SK-N-SH (cell line): ENCODE measurements around the gene PCED1B.

Source experiments
- EP300 ChIP-seq, 2 experiments: IDR thresholded peaks; 2 replicates each; pipeline versions ENCODE4 v1.4.0 to v1.6.1; 2012; ENCODE audit warnings: borderline replicate concordance in 1 of 2, low read depth in 1 of 2, low read length in 1 of 2
- EZH2phosphoT487 ChIP-seq: fragments of 200-600 bp; sonication (generic); IDR thresholded peaks from 2 replicates; pipeline ENCODE4 v1.6.1; 2017; ENCODE audit warnings: low read depth, mixed run types, mild to moderate bottlenecking, antibody characterized with exemption, moderate library complexity, borderline replicate concordance
- FOXJ3 ChIP-seq: sonication (generic); formaldehyde crosslinking; IDR thresholded peaks from 2 replicates; pipeline ENCODE4 v1.5.1; 2020; ENCODE audit warnings: mild to moderate bottlenecking, missing genetic modification reagents
- IRF3 ChIP-seq: fragments of 150-350 bp; IDR thresholded peaks from 2 replicates; pipeline ENCODE4 v1.6.1; 2016; ENCODE audit warnings: mild to moderate bottlenecking, low read depth, low read length
- TAF1 ChIP-seq: IDR thresholded peaks from 2 replicates; pipeline ENCODE4 v1.6.1; 2012; ENCODE audit warnings: low read depth, mild to moderate bottlenecking, low read length, moderate library complexity, borderline replicate concordance
- TF ChIP-seq, protein P1 (sequence below): fragments of 200-600 bp; sonication (generic); IDR thresholded peaks from 2 replicates; pipeline ENCODE4 v1.6.1; 2017; ENCODE audit warnings: antibody characterized with exemption, mild to moderate bottlenecking, moderate library complexity
- TF ChIP-seq, protein P2 (sequence below): IDR thresholded peaks from 2 replicates; pipeline ENCODE4 v1.4.0; 2012; ENCODE audit warnings: low read depth
- TF ChIP-seq, protein P3 (sequence below): IDR thresholded peaks from 2 replicates; pipeline ENCODE4 v1.6.1; 2012; ENCODE audit warnings: mild to moderate bottlenecking, low read depth, low read length, moderate library complexity

GRCh38 chr12:47114481-47114892, 35.1 kb downstream of the PCED1B start:
- TF ChIP-seq, protein P1, sequence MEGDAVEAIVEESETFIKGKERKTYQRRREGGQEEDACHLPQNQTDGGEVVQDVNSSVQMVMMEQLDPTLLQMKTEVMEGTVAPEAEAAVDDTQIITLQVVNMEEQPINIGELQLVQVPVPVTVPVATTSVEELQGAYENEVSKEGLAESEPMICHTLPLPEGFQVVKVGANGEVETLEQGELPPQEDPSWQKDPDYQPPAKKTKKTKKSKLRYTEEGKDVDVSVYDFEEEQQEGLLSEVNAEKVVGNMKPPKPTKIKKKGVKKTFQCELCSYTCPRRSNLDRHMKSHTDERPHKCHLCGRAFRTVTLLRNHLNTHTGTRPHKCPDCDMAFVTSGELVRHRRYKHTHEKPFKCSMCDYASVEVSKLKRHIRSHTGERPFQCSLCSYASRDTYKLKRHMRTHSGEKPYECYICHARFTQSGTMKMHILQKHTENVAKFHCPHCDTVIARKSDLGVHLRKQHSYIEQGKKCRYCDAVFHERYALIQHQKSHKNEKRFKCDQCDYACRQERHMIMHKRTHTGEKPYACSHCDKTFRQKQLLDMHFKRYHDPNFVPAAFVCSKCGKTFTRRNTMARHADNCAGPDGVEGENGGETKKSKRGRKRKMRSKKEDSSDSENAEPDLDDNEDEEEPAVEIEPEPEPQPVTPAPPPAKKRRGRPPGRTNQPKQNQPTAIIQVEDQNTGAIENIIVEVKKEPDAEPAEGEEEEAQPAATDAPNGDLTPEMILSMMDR, result no peak
- TF ChIP-seq EP300 (IDR thresholded peaks at IDR 0.05; ENCODE audit: borderline replicate concordance in 1 of 2, low read depth in 1 of 2, low read length in 1 of 2) (no peak), TAF1 (no peak), EZH2phosphoT487 (no peak), IRF3 (no peak), FOXJ3 (CRISPR knock-in tag) (no peak)
- TF ChIP-seq, protein P2, sequence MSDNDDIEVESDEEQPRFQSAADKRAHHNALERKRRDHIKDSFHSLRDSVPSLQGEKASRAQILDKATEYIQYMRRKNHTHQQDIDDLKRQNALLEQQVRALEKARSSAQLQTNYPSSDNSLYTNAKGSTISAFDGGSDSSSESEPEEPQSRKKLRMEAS, result no peak
- TF ChIP-seq, protein P3, sequence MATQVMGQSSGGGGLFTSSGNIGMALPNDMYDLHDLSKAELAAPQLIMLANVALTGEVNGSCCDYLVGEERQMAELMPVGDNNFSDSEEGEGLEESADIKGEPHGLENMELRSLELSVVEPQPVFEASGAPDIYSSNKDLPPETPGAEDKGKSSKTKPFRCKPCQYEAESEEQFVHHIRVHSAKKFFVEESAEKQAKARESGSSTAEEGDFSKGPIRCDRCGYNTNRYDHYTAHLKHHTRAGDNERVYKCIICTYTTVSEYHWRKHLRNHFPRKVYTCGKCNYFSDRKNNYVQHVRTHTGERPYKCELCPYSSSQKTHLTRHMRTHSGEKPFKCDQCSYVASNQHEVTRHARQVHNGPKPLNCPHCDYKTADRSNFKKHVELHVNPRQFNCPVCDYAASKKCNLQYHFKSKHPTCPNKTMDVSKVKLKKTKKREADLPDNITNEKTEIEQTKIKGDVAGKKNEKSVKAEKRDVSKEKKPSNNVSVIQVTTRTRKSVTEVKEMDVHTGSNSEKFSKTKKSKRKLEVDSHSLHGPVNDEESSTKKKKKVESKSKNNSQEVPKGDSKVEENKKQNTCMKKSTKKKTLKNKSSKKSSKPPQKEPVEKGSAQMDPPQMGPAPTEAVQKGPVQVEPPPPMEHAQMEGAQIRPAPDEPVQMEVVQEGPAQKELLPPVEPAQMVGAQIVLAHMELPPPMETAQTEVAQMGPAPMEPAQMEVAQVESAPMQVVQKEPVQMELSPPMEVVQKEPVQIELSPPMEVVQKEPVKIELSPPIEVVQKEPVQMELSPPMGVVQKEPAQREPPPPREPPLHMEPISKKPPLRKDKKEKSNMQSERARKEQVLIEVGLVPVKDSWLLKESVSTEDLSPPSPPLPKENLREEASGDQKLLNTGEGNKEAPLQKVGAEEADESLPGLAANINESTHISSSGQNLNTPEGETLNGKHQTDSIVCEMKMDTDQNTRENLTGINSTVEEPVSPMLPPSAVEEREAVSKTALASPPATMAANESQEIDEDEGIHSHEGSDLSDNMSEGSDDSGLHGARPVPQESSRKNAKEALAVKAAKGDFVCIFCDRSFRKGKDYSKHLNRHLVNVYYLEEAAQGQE, result no peak
